ENCODE data around the gene ZNF280D.
"Not testable (repeated sequence)": the region's sequence is repeated elsewhere in the genome, so short reads cannot be mapped to it uniquely, and the experiment has no call there.

GRCh38 chr15:56780102-56780725 is 46.9 kb upstream of the ZNF280D start:
- TF ChIP-seq CTCF, POLR2A (IDR thresholded peaks at IDR 0.05): not testable (repeated sequence)

All from adrenal gland (tissue), 5 donors.